Airway epithelial cell (primary cell): ENCODE measurements around the gene TNIP2. TPM values are rescaled to one million over a fixed set of nuclear protein-coding genes. Genes with fewer than 3 reads are reported as not detected.

ENCODE experiments used
- total RNA-seq: library from RNA; depleted of rRNA; stranded (reverse); fragments of >200 nt; gene quantifications from 2 replicates; pipeline ENCODE4 v1.2.3, GENCODE V29; 2015

The TNIP2 gene
- total RNA-seq, result 39.5 and 48.8 TPM in 2 replicates

GRCh38 chr4:2755821-2756690, at the start of gene TNIP2:
Gene TNIP2, minus strand, starts transcription at chr4:2756336. Its CDS starts 47 bp downstream, at chr4:2756289.

GRCh38 chr4:2792711-2793585, 36.8 kb upstream of the TNIP2 start, which contains the start of gene SH3BP2:
Gene SH3BP2, plus strand, starts transcription at chr4:2793085. Its CDS starts 27,533 bp downstream, at chr4:2820618.

Other genes starting within 250 kb of the TNIP2 start
- 7.5 and 10.4 TPM in 2 replicates for gene FAM193A, start 219.7 kb downstream of the TNIP2 start, total RNA-seq
- gene SH3BP2, start 36.7 kb upstream of the TNIP2 start, total RNA-seq, result 13.1 and 28.9 TPM in 2 replicates
- gene ADD1, start 87.5 kb upstream of the TNIP2 start, total RNA-seq, result 121 and 122 TPM in 2 replicates
- 30.8 and 31.4 TPM in 2 replicates for gene NOP14, start 207.1 kb upstream of the TNIP2 start, total RNA-seq
- gene GRK4, start 207.2 kb upstream of the TNIP2 start, total RNA-seq, result 1.9 and 2.5 TPM in 2 replicates